Activated CD8-positive, alpha-beta memory T cell treated with anti-CD3 and anti-CD28 coated beads for 48 hours (primary cell): ENCODE data around the gene ANXA6.

Experiments
- DNase-seq, 3 experiments: peaks; one replicate each; pipeline ENCODE4 v3.0.0-alpha.2; 2020; ENCODE audit warnings: low read depth in 2 of 3, low spot score in 2 of 3

Gene ANXA6

DNA sequence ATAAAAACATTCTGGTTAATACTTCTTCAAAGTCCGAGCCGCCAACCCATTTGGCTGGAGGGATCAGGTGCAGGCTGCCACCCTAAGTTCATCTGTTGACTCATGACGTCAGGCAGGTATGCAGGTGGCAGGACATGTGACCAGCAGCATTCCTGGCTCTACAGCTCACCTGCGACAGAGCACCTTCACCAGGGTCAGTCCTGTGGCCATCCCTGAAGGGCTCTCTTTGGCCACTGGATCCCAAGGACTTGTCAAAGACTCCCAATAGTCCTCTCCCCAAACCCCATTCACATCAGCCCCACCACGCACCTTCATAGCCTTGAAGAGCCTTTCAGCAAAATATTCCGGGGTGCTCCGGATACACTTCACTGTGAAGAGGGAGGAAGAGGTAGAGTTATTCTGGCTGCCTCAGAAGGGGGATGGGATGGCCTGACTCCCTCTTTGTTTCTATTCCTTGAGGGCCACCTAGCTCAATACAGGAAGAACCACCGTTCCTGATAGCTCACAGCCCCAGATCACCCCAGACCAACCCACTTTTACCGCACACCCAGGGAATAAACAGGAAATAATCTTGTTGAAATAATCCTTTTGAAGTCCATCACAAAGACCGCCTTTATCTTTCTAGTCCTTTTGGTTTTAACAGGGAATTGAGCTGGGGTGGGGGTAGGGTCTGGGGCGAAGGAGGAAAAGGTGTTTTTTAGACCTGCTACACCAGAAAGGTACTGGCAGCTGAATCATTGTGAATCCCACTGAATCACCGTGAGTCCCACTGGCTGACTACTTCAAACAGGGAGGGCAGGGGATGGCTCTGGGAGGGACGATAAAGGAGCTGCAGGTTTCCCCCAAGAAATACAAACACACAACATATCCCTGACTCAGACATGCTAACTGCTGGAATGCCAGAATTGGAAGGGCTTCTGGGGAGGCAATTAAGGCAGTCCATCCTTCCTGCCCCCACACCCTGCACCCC is 26.4 kb downstream of the ANXA6 start:
- no peak for DNase-seq

DNA sequence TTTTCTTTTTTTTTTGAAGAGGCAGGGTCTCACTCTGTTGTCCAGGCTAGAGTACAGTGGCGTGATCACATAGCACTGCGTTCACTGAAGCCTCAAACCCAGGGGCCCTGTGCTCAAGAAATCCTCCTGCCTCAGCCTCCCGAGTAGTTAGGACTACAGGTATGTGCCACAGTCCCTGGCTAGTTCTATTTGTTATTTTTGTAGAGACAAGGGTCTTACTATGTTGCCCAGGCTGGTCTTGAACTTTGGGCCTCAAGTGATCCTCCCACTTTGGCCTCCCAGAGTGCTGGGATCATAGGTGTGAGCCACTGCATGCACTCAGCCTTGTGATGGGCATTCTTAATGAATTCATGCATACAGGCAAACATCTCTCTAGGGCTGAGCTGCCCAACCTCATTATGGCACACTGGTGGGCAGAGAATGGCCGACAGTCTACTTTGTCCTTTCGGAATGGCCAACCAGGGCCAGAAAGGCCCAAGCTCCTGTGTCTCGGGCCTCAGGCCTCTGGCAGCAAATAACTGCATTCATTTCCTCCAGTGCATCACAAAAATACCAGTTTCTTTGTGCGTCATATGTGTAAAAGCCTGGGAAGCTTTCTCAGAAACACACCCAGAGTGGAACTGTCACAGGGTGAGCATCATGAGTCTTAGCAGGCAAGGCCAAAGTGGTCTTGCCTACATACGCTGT is 27.2 kb downstream of the ANXA6 start:
- no peak for DNase-seq

DNA sequence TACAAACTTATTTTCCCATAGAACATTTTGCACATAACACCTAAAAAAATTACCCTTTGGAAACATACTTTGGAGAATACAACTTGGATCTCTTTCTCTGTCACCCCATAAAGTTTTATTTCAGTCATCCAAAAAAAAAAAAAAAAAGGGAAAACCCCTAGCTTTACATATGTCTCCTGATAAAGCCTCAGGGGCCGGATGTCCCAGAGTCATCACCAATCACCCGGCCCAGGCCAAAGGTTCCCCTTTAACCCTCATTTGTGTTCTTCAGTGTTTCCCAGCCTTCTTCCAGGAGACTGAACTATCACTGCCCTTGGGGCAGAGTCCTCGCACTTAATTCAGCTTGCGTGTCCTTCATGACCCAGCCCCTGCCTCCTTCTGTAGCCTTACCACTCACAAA is 28.8 kb downstream of the ANXA6 start:
- DNase-seq: no peak

DNA sequence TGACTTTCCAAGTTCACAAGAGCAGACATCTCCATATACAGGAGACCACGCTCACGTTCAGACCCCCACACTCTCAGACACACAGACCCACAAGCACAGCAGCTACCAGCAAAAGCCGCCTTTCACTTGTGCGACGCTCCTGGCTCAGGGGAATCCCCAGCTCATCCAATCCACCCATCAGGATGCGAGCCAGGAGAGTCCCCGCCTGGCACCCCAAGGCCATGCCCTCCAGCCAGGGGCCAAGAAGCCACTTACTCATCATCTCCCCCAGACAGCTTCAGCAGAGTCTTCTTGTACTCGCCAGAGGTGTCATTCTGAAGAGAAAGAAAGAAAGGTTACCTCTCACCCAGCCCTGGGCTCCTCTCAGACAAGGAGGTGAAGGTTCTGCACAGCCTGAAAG is 29.7 kb downstream of the ANXA6 start:
- DNase-seq: no peak

DNA sequence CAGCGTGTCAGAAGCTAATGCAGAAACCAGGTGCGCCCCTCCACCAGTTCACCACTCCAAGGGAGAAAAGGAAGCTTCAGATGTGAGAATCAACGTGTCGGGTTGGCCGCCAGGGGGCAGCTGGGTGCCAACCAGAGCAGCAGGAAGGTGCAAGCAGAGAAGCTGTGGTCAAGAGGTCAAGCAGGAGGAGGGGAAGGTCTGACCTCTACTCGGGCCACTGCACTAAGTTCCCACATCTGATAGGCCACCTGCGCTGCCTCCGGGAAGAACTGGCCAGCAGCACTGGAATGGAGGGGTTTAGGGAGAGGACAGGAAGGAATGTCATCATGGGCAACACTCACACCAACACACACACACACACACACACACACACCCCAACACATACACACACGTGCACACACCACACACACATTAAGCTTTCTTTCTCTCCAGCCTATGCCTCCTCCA is 31.4 kb downstream of the ANXA6 start:
- peak in 1 of 3 experiments; percentile 25 for DNase-seq

DNA sequence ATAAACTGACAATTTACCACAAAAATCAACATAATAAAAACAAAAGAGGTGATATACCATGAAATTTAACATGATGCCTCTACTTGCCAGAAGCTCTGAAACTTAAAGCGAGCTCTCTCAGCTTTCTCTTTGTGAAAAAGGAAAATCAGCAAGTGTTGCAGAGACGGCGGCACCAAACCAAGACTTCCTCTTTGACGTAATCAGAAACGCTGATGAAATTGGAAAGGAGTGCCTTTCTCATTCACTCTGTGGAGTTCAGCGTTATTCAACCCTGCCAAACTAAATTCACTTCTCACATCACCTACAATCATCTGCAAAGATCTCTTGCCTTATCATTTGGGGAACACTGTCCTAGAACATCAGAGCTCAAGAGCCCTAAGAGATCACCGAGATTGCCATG is 32.2 kb downstream of the ANXA6 start:
- no peak for DNase-seq

DNA sequence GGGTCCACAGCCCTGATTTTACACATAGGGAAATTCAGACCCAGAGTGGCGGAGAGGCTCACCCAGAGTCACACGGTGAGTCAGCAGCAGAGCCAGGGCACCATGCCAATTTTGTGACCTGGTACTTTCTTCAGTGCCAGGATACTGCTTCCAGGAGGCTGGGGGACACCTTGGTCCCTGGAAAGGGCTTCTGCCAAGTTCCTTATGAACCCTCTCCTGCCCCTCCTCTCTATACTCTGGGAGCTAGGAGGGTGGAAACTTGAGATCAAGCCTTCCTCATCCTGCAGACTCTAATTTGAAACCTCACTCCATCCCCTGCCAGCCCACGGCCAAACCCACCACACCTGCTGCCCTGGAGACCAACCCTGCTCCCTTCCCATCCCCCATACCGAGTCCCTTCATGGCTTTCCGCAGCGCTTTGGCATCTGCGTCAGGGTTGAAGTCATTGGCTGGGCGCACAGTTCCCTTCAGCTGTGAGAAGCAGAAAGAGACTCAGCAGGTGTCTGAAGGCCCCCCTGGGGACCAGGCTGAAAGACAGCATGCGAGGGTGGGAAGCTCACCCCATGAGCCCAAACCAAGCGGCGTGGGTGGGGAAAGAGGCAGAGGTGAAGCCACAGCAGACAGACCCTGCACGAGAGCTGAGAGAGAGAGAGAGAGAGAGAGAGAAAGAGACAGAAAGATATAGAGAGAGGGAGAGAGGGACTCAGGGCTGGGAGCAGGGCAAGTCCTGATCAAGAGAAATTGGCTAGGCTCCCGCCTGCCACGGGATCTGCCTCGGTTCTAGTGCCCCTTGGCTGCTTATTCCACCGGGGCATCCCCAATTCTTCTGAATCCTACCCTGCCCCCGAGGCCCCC is 33.5 kb downstream of the ANXA6 start:
- DNase-seq: peak in 2 of 3 experiments; percentile 43 to 52

DNA sequence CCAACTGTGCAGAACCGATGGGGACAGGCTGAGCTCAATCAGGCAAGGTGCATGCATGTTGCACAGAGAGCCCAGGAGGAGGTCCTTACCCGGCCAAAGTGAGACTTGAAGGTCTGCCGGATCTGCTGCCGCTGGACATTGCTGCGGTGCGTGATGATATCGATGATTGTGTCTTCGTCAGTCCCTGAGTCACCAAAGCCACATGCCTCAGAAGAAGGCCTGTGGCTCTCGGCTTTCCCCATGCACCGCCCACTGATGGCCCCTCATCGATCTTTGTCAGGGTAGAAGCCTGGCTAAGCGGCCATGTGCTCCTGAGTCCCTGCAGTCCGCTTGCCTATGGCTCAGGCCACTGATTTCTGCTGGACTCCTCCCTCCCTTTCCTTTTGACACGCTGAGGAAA is 34.8 kb downstream of the ANXA6 start:
- no peak for DNase-seq

DNA sequence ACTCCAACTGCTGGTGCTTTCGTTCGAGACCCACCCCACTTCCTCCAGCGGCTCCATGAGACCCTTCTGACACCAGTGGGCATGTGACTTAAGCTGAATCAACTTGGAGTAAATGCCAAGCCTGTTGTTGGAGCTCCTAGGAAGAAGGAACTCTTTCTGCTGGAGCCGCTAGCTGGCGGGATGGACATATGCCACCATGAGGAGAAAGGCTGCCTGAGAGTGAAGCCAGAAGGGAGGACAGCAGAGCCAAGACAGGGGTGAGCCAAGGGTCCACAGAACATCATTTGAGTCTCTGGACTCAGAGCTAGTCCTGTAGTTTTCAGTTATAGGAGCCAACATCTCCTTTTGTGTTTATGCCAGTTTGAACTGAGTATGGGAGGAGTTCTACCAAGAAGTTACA is 35.9 kb downstream of the ANXA6 start:
- DNase-seq: no peak

DNA sequence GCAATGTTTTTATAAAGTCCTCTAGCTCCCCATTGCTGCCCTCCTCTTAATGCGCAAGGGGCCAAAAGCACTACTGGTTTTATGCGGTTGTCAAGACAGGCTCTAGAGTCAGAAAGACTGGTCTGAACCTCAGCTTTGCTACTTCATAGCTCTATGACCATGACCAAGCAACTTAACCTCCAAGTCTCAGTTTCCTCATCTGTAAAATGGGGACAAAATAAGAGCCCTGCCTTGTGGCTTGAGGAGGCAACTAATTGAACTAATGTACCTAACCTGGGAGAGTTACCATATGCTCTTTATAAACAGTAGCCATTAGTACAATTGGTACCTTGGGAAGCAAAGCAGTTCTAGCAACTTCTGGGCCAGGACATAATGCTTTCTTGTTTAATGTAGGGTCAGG is 36.5 kb downstream of the ANXA6 start:
- no peak for DNase-seq

DNA sequence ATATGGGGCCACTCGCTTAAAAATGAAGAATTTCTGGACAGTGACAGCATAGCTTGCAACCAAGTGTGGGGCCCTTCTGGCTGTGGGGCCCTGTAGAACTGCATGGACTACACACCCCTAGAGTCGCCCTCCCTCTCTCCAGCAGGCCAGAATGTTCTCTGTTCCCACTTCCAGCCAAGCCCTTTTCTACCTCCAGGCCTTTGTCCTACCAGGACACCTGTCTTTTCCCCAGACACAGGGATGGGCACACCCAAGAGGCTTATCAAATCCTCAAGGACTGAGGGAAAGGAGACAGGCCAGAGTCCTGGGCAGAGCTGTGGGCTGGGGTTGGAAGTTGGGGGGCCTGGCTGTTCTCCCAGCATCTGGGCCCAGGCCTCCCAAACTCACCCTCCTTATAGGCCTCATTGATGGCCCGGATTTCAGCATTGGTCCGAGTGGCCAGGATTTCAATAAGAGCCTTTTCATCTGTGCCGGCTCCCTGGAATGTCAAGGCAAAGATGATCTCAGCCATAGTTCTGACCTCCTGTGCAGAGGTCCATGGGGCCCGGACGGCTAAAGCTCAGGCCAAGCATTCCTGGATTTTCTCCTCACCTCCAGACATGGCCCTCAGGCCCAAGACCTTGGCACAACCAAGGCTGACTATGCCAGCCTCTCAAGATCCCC is 38.5 kb downstream of the ANXA6 start:
- no peak for DNase-seq

DNA sequence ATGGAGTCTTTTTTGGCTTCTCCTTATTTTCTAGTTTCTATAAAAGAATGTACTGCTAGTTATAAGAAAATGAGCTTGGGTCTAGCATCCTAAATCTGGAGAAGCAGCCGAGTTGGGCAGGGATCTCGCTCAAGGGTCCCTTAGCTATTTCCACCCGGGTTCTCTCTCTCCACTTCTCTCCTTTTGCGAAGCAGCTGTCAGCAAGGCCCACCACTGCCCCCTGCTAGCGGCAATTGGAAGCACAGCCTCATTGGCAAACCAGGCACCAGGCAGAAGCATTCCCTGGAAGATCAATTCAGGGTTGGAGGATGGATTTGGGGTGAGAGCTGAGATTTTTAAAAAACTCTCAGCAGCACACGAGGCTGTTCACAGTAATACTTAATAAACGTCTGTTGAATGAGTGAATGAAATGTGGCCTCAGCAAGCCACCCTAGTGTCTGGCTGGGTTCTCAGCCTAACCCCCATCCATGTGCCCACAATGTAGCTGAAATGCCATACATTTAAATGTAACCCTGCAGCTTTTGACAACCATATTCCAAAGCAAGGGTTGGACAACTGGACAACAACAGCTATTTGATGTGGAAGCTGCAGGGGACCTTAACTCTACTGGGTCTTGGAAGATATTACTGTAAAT is 42.2 kb downstream of the ANXA6 start:
- DNase-seq: no peak

DNA sequence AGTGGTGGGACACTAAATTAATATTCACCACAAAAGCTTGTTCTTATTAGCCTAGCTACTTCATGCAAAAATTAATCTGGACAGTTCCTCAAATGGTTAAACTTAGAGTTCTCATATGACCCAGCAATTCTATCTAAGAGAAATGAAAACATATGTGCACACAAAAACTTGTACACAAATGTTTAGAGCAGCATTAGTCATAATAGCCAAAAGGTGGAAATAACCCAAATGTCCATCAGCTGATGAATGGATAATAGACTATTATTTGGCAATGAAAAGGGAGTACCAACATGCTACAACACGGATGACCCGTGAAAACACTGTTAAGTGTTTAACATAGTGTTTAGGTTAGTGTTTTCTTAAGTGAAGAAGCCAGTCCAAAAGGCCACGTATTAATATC is 43.9 kb downstream of the ANXA6 start:
- no peak for DNase-seq

DNA sequence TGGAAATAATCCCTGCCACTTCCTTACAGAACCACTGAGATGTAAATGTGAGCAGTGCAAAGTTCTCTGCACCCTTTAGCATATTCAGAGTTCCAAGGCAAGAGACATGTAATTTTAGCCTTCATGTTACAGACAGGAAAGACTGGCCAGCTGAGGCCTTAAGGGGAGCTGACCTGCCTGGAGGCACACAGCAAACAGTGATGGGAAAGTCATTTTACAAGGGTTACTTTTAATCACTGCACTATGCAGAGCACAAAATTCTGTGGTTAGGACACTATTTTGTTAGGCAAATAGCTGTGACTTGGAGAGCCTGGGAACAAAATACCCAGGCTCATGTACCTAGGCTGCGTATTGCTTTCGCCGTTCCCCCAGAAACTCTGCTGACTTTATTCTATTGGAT is 46.6 kb downstream of the ANXA6 start:
- no peak for DNase-seq

DNA sequence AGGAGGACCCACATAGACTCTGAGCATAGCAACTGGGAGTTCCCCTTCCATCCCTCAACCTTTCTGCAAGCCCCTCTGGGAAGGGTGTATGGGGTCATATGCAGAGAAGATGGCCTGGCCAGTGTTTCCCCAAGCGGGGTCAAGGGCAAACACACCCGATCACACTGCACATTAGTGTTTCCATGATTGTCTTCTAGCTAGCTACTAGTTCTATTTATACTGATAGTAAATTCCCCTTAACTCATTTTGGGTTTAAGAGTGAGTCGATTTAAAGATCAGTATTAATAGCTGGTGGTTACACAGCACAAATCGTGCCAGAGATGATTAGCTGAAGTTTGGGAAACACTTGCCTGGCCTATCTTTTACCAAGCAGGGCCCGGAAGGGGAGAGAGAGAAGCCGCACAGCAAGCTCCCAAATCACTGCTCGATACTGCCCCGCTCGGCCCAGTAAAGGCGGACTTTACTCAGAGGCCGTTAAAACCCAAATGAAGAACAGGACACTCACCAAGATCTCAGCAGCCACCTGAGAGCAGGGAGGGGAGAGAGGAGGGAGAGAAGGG is 47.4 kb downstream of the ANXA6 start:
- DNase-seq: no peak

DNA sequence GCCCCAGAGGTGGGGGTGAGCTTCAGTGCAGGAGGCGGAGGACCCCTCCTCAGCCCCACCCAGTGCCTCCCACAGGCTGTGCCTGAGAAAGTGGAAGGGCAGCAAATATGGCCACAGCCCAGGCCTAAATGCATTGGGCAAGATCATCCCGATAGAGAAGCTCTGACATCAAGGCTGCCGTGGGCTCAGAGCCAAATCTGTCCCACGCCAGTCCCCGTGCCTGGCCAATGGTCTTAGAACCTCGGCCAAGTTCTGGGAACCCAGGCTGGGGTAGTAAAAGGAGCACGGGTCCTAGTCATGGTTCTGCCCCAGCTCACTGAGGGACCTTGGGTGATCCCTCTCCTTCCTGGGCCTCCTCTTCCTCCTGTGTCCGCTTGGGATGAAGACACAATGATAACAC is 49.0 kb downstream of the ANXA6 start:
- DNase-seq: no peak

DNA sequence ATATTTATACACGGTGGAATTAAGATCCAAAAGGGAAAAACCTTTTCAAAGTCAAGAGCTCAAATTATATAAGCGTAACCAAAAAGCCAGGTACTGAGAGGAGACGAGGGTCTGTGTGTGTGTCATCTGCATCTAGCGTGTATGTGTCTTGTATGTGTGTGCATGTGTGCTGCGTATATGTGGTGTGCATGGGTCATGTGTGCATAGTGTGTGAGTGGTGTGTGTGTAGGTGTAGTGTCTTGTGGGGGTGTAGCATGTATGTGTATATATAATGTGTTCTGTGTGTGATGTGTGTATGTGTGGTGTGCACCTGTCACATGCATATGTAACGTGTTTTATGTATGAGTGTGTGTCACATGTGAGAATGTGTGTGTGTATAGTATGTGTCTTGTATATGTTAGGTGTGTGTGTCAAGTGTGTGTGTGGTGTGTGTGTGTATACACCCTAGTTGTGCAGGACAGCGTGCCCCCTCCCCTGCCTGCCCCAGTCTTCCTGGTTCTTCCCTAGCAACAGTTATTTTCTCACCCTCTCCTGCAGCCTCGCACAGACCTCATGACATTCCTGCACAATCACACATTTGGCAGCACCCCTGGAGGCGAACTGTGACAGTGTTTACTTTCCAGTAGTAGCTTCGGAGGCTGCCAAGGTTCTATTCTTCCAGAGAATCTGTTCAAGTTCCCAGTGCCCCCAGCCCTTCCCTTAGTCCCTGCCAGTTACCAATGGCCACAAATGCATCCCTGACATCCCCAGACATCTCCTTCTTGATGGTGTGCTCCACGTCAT is 49.6 kb downstream of the ANXA6 start:
- no peak for DNase-seq

DNA sequence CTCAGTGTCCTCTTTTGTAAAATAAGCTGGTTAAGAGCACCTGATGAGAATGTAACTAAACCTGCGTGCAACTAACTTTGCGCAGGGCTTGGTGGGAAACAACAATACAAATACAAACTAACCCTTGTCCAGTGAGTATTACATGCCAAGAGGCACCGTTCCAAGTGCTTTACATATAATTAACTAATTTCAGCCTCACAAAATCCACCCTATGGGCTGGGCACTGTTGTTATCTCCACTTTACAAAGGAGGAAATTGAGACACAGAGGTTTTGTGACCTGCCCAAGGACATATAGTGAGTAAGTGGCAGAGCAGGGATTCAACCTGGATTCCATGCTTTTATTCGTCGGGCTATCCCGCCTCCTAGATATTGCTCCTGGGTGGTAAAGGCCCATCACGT is 50.5 kb downstream of the ANXA6 start:
- DNase-seq: no peak

DNA sequence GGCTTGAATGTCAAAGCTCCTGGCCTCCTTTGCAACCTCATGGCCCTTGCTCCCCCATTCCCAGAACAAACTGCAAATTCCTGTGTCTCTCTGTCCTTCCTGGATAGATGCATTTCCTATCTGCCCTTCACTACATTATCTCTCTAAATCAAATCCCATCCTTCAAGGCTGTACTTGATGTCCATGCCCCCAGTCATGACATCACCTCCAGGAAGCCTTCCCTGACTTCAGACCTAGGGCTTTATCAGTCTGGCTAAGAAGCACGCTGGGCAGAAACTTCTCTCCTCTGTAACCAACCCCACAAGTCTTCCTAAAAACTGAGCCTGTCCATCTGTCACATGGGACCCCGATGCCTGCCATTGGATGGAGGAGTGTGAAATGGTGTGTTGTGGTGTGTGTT is 51.1 kb downstream of the ANXA6 start:
- DNase-seq: no peak
